ENCODE data around the gene TEF.

DNA sequence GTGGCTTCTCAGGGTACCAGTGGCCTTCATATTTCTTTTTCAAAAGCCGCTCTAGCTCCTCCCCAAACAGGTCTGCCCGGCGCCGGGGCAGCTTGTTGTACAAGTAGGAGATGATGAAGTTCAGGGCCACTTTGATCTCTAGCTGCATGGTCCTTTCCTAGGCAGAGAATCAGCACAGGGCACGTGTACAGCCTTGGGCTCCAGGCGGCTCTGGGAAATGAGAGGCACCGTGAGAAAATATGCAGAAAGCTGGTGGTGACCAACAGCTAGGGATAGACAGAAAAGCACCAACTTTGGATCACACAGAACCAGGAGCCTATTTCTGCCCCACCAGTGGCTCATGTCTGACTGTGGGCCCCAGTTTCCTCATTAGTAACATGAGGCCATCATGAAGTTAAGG, 55.5 kb downstream of the TEF start:
- TF ChIP-seq, protein P1, sequence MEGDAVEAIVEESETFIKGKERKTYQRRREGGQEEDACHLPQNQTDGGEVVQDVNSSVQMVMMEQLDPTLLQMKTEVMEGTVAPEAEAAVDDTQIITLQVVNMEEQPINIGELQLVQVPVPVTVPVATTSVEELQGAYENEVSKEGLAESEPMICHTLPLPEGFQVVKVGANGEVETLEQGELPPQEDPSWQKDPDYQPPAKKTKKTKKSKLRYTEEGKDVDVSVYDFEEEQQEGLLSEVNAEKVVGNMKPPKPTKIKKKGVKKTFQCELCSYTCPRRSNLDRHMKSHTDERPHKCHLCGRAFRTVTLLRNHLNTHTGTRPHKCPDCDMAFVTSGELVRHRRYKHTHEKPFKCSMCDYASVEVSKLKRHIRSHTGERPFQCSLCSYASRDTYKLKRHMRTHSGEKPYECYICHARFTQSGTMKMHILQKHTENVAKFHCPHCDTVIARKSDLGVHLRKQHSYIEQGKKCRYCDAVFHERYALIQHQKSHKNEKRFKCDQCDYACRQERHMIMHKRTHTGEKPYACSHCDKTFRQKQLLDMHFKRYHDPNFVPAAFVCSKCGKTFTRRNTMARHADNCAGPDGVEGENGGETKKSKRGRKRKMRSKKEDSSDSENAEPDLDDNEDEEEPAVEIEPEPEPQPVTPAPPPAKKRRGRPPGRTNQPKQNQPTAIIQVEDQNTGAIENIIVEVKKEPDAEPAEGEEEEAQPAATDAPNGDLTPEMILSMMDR (conservative IDR thresholded peaks at IDR 0.05), result no peak
- TF ChIP-seq EZH2 (IDR thresholded peaks at IDR 0.05; ENCODE audit: low read depth), result no peak
